GM23338 (cell line): ENCODE data around the gene PAK1. TPM values are rescaled to one million over a fixed set of nuclear protein-coding genes. Genes with fewer than 3 reads are reported as not detected.

Experiments used
- ATAC-seq: fragments of 200-7000 bp; cut with Tn5 transposase; 3 replicates; pipeline ENCODE4 v1.9.1; 2020
- DNase-seq: peaks from one replicate; pipeline ENCODE4 v3.0.0-alpha.2; 2015; ENCODE audit warnings: low spot score
- H2AFZ ChIP-seq: fragments of 200-600 bp; sonication (generic); 2 replicates; pipeline ENCODE4 v1.8.0; 2016; ENCODE audit warnings: antibody characterized with exemption, mild to moderate bottlenecking, moderate library complexity
- H3F3A ChIP-seq: fragments of 200-600 bp; sonication (generic); replicated peaks from 2 replicates; pipeline ENCODE4 v1.8.0; 2017; ENCODE audit warnings: antibody characterized with exemption, mixed run types, low read depth
- H3K27ac ChIP-seq: fragments of 200-600 bp; sonication (generic); 2 replicates; pipeline ENCODE4 v1.6.1; 2016; ENCODE audit warnings: low read depth
- H3K27me3 ChIP-seq: fragments of 200-600 bp; sonication (generic); 2 replicates; pipeline ENCODE4 v1.8.0; 2016; ENCODE audit warnings: mild to moderate bottlenecking, mixed run types, moderate library complexity; ENCODE audit not compliant: insufficient read depth
- H3K36me3 ChIP-seq: fragments of 200-600 bp; sonication (generic); 2 replicates; pipeline ENCODE4 v1.8.0; 2016; ENCODE audit warnings: mild to moderate bottlenecking; ENCODE audit not compliant: insufficient read depth
- H3K4me1 ChIP-seq: fragments of 200-600 bp; sonication (generic); 2 replicates; pipeline ENCODE4 v1.8.0; 2016; ENCODE audit warnings: mild to moderate bottlenecking, moderate library complexity; ENCODE audit not compliant: insufficient read depth
- H3K4me2 ChIP-seq: fragments of 200-600 bp; sonication (generic); 2 replicates; pipeline ENCODE4 v1.7.1; 2017; ENCODE audit warnings: mixed run types
- H3K4me3 ChIP-seq: fragments of 200-600 bp; sonication (generic); 2 replicates; pipeline ENCODE4 v1.6.1; 2016; ENCODE audit warnings: mixed run types
- H3K79me2 ChIP-seq: fragments of 200-600 bp; sonication (generic); replicated peaks from 2 replicates; pipeline ENCODE4 v1.8.0; 2017; ENCODE audit warnings: mild to moderate bottlenecking; ENCODE audit not compliant: insufficient read depth
- H3K9me2 ChIP-seq: fragments of 200-600 bp; sonication (generic); 2 replicates; pipeline ENCODE4 v1.8.0; 2017; ENCODE audit not compliant: insufficient read depth
- H4K20me1 ChIP-seq: fragments of 200-600 bp; sonication (generic); replicated peaks from 2 replicates; pipeline ENCODE4 v1.8.0; 2017; ENCODE audit warnings: mild to moderate bottlenecking; ENCODE audit not compliant: insufficient read depth
- H3K27ac Mint-ChIP-seq: 2 replicates; pipeline ENCODE4 v1.8.0; 2020; ENCODE audit warnings: inconsistent platforms, mild to moderate bottlenecking, moderate library complexity, mixed read lengths
- H3K27me3 Mint-ChIP-seq: 3 replicates; pipeline ENCODE4 v1.8.0; 2022; ENCODE audit warnings: low read depth, mild to moderate bottlenecking, moderate library complexity, mixed read lengths, inconsistent platforms; ENCODE audit not compliant: insufficient read depth, poor library complexity
- H3K36me3 Mint-ChIP-seq: 3 replicates; pipeline ENCODE4 v1.8.0; 2021; ENCODE audit warnings: low read depth, mild to moderate bottlenecking, inconsistent platforms, moderate library complexity, mixed read lengths
- H3K4me1 Mint-ChIP-seq: 3 replicates; pipeline ENCODE4 v1.8.0; 2020; ENCODE audit warnings: mild to moderate bottlenecking, inconsistent platforms, mixed read lengths
- H3K4me3 Mint-ChIP-seq: 3 replicates; pipeline ENCODE4 v1.8.0; 2021; ENCODE audit warnings: moderate library complexity, mild to moderate bottlenecking, inconsistent platforms, mixed read lengths
- H3K9me3 Mint-ChIP-seq: 3 replicates; pipeline ENCODE4 v1.8.0; 2020; ENCODE audit warnings: moderate library complexity, mild to moderate bottlenecking, inconsistent platforms, mixed read lengths
- CREB1 ChIP-seq: fragments of 250-450 bp; sonication (Bioruptor Pico); IDR thresholded peaks from 2 replicates; pipeline ENCODE4 v1.5.0; 2020; ENCODE audit warnings: low read depth, mild to moderate bottlenecking, moderate library complexity
- CTCF ChIP-seq, 2 experiments: fragments of 200-600 bp in 1 of 2; sonication (generic) in 1 of 2; conservative IDR thresholded peaks; 2 replicates each; pipeline versions ENCODE4 v1.5.1 to v1.6.1; 2016 to 2017; ENCODE audit warnings: antibody characterized with exemption in 2 of 2, low read depth in 2 of 2, mild to moderate bottlenecking in 2 of 2, moderate library complexity in 1 of 2
- ETS1 ChIP-seq: IDR thresholded peaks from 2 replicates; pipeline ENCODE4 v1.6.1; 2016; ENCODE audit warnings: antibody characterized with exemption
- EZH2 ChIP-seq: fragments of 200-600 bp; sonication (generic); IDR thresholded peaks from one replicate; pipeline ENCODE4 v1.8.0; 2017; ENCODE audit warnings: antibody characterized with exemption, mild to moderate bottlenecking, low read depth; ENCODE audit not compliant: unreplicated experiment
- EZH2phosphoT487 ChIP-seq: fragments of 200-600 bp; sonication (generic); IDR thresholded peaks from one replicate; pipeline ENCODE4 v1.8.1; 2018; ENCODE audit warnings: antibody characterized with exemption; ENCODE audit not compliant: unreplicated experiment
- JUNB ChIP-seq: IDR thresholded peaks from one replicate; pipeline ENCODE4 v1.6.1; 2016; ENCODE audit warnings: antibody characterized with exemption; ENCODE audit not compliant: unreplicated experiment
- NANOG ChIP-seq: IDR thresholded peaks from 2 replicates; pipeline ENCODE4 v1.6.1; 2016; ENCODE audit warnings: antibody characterized with exemption, borderline replicate concordance
- POLR2AphosphoS5 ChIP-seq: IDR thresholded peaks from 2 replicates; pipeline ENCODE4 v1.6.1; 2016; ENCODE audit warnings: antibody characterized with exemption, low read depth
- ZNF114 ChIP-seq: fragments of 250-450 bp; sonication (Bioruptor Pico); IDR thresholded peaks from 2 replicates; pipeline ENCODE4 v1.5.0; 2020; ENCODE audit warnings: mild to moderate bottlenecking, moderate library complexity
- ZNF331 ChIP-seq: fragments of 250-450 bp; sonication (Bioruptor Pico); IDR thresholded peaks from 2 replicates; pipeline ENCODE4 v1.5.0; 2020; ENCODE audit warnings: low read depth, mild to moderate bottlenecking, moderate library complexity
- polyA plus RNA-seq: library from polyadenylated mRNA; unstranded; fragments of >200 nt; fragmentation: Nextera tagmentation; extraction: Ambion mirVana; gene quantifications from 2 replicates; pipeline ENCODE4 v1.2.1, GENCODE V29; 2016
- total RNA-seq: library from RNA; depleted of rRNA; stranded (reverse); fragments of >200 nt; shearing (Covaris generic); gene quantifications from 2 replicates; pipeline ENCODE4 v1.2.3, GENCODE V29; 2014
- TF ChIP-seq, protein P1 (sequence below): IDR thresholded peaks from one replicate; pipeline ENCODE4 v1.6.1; 2018; ENCODE audit warnings: antibody characterized with exemption; ENCODE audit not compliant: unreplicated experiment
- TF ChIP-seq, protein P2 (sequence below): fragments of 250-450 bp; sonication (Bioruptor Pico); IDR thresholded peaks from 2 replicates; pipeline ENCODE4 v1.5.0; 2020; ENCODE audit warnings: mild to moderate bottlenecking, moderate library complexity

The PAK1 gene
- total and polyA plus RNA-seq, 2 experiments from 2014 or later = 102 to 175 TPM

- no peak for TF ChIP-seq ZNF114
- no peak for TF ChIP-seq POLR2AphosphoS5
- no peak for TF ChIP-seq CREB1 (CRISPR knock-in tag)
- no peak for TF ChIP-seq NANOG
- no peak for TF ChIP-seq ETS1
Observed at GRCh38 chr11:77501758-77502157, 27.9 kb upstream of the PAK1 start (continued).

GRCh38 chr11:77497368-77497767 lies 23.5 kb upstream of the PAK1 start:
- Mint-ChIP-seq H3K27me3 (no peaks in the 10 kb centered on the region), H3K36me3 (no peaks in the 10 kb centered on the region; the same call in 2 of the 3 replicates), H3K9me3 (no peaks in the 10 kb centered on the region; the same call in 2 of the 3 replicates), H3K27ac (no peak overlapping the region), H3K4me1 (peaks cover 11% of the 10 kb centered on the region), H3K4me3 (no peak overlapping the region)
- Histone ChIP-seq H3K27me3 (no peaks in the 10 kb centered on the region), H3K9me2 (no peaks in the 10 kb centered on the region), H3K79me2 (no peaks in the 10 kb centered on the region), H3K4me3 (no peak overlapping the region), H3K4me1 (peaks cover 6% of the 10 kb centered on the region; the same call in 1 of the 2 replicates), H3K4me2 (no peak overlapping the region), H4K20me1 (no peaks in the 10 kb centered on the region), H2AFZ (peak overlapping the region; percentile 48; the same call in 1 of the 2 replicates), H3K27ac (no peak overlapping the region), H3K36me3 (no peaks in the 10 kb centered on the region), H3F3A (no peaks in the 10 kb centered on the region)
- ATAC-seq = no peak
- no peak for DNase-seq
- TF ChIP-seq, protein P1, sequence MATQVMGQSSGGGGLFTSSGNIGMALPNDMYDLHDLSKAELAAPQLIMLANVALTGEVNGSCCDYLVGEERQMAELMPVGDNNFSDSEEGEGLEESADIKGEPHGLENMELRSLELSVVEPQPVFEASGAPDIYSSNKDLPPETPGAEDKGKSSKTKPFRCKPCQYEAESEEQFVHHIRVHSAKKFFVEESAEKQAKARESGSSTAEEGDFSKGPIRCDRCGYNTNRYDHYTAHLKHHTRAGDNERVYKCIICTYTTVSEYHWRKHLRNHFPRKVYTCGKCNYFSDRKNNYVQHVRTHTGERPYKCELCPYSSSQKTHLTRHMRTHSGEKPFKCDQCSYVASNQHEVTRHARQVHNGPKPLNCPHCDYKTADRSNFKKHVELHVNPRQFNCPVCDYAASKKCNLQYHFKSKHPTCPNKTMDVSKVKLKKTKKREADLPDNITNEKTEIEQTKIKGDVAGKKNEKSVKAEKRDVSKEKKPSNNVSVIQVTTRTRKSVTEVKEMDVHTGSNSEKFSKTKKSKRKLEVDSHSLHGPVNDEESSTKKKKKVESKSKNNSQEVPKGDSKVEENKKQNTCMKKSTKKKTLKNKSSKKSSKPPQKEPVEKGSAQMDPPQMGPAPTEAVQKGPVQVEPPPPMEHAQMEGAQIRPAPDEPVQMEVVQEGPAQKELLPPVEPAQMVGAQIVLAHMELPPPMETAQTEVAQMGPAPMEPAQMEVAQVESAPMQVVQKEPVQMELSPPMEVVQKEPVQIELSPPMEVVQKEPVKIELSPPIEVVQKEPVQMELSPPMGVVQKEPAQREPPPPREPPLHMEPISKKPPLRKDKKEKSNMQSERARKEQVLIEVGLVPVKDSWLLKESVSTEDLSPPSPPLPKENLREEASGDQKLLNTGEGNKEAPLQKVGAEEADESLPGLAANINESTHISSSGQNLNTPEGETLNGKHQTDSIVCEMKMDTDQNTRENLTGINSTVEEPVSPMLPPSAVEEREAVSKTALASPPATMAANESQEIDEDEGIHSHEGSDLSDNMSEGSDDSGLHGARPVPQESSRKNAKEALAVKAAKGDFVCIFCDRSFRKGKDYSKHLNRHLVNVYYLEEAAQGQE = no peak
- TF ChIP-seq CTCF (conservative IDR thresholded peaks at IDR 0.05; ENCODE audit: low read depth in 2 of 2) = no peak
- no peak for TF ChIP-seq EZH2
- no peak for TF ChIP-seq CREB1 (CRISPR knock-in tag)
- TF ChIP-seq, protein P2, sequence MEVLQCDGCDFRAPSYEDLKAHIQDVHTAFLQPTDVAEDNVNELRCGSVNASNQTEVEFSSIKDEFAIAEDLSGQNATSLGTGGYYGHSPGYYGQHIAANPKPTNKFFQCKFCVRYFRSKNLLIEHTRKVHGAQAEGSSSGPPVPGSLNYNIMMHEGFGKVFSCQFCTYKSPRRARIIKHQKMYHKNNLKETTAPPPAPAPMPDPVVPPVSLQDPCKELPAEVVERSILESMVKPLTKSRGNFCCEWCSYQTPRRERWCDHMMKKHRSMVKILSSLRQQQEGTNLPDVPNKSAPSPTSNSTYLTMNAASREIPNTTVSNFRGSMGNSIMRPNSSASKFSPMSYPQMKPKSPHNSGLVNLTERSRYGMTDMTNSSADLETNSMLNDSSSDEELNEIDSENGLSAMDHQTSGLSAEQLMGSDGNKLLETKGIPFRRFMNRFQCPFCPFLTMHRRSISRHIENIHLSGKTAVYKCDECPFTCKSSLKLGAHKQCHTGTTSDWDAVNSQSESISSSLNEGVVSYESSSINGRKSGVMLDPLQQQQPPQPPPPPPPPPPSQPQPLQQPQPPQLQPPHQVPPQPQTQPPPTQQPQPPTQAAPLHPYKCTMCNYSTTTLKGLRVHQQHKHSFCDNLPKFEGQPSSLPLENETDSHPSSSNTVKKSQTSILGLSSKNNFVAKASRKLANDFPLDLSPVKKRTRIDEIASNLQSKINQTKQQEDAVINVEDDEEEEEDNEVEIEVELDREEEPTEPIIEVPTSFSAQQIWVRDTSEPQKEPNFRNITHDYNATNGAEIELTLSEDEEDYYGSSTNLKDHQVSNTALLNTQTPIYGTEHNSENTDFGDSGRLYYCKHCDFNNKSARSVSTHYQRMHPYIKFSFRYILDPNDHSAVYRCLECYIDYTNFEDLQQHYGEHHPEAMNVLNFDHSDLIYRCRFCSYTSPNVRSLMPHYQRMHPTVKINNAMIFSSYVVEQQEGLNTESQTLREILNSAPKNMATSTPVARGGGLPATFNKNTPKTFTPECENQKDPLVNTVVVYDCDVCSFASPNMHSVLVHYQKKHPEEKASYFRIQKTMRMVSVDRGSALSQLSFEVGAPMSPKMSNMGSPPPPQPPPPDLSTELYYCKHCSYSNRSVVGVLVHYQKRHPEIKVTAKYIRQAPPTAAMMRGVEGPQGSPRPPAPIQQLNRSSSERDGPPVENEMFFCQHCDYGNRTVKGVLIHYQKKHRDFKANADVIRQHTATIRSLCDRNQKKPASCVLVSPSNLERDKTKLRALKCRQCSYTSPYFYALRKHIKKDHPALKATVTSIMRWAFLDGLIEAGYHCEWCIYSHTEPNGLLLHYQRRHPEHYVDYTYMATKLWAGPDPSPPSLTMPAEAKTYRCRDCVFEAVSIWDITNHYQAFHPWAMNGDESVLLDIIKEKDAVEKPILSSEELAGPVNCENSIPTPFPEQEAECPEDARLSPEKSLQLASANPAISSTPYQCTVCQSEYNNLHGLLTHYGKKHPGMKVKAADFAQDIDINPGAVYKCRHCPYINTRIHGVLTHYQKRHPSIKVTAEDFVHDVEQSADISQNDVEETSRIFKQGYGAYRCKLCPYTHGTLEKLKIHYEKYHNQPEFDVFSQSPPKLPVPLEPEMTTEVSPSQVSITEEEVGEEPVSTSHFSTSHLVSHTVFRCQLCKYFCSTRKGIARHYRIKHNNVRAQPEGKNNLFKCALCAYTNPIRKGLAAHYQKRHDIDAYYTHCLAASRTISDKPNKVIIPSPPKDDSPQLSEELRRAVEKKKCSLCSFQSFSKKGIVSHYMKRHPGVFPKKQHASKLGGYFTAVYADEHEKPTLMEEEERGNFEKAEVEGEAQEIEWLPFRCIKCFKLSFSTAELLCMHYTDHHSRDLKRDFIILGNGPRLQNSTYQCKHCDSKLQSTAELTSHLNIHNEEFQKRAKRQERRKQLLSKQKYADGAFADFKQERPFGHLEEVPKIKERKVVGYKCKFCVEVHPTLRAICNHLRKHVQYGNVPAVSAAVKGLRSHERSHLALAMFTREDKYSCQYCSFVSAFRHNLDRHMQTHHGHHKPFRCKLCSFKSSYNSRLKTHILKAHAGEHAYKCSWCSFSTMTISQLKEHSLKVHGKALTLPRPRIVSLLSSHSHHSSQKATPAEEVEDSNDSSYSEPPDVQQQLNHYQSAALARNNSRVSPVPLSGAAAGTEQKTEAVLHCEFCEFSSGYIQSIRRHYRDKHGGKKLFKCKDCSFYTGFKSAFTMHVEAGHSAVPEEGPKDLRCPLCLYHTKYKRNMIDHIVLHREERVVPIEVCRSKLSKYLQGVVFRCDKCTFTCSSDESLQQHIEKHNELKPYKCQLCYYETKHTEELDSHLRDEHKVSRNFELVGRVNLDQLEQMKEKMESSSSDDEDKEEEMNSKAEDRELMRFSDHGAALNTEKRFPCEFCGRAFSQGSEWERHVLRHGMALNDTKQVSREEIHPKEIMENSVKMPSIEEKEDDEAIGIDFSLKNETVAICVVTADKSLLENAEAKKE (CRISPR knock-in tag) = no peak
- TF ChIP-seq ETS1 = no peak
- no peak for TF ChIP-seq EZH2phosphoT487
- no peak for TF ChIP-seq ZNF331
- TF ChIP-seq POLR2AphosphoS5 = no peak
- TF ChIP-seq JUNB = no peak
